Pancreas (tissue), 10 donors: ENCODE results near the gene KLHL12. TPM values are rescaled to one million over a fixed set of nuclear protein-coding genes. Genes with fewer than 3 reads are reported as not detected.

Source experiments
- ATAC-seq, 4 donors: fragments of 200-7000 bp; cut with Tn5 transposase; one replicate each; pipeline versions ENCODE4 v1.8.0 to v1.9.1; 2020; ENCODE audit warnings: mild to moderate bottlenecking in 4 of 4, moderate library complexity in 4 of 4
- DNase-seq, 6 donors: peaks; one replicate each; pipeline ENCODE4 v3.0.0-alpha.2; 2020
- FAIRE-seq: peaks from 2 replicates; lab custom pipeline; 2012; peaks lifted over from hg19 to GRCh38; lab: Jason Lieb, UNC
- H3K27ac ChIP-seq, 4 donors: fragments of 200-600 bp; sonication (generic); 1 replicate in 3 of 4; 2 replicates in 1 of 4; pipeline versions ENCODE4 v1.5.0 to v1.8.0; 2020
- H3K27me3 ChIP-seq, 4 donors: fragments of 200-600 bp; one replicate each; pipeline ENCODE4 v1.8.0; 2021
- H3K36me3 ChIP-seq, 3 donors: fragments of 200-600 bp; sonication (generic) in 1 of 3; one replicate each; pipeline versions ENCODE4 v1.5.0 to v1.8.0; 2020 to 2021
- H3K4me1 ChIP-seq, 3 donors: fragments of 200-600 bp; one replicate each; pipeline ENCODE4 v1.8.0; 2021
- H3K4me3 ChIP-seq, 4 donors: fragments of 200-600 bp; sonication (generic) in 2 of 4; one replicate each; pipeline versions ENCODE4 v1.5.0 to v1.8.0; 2020 to 2021
- H3K9me3 ChIP-seq, 4 donors: fragments of 200-600 bp; one replicate each; pipeline ENCODE4 v1.8.0; 2021
- WGBS, 2 donors: extraction: QIAGEN DNeasy Blood & Tissue Kit; methylation state at CpG; one replicate each; pipeline ENCODE4 v1.1.7; 2013; 5-methylcytosine and 5-hydroxymethylcytosine counted together
- intact Hi-C, 3 donors: fragments of 100-400 bp; cut with DNase I; formaldehyde crosslinking; loops; one replicate each; pipeline versions ENCODE4 v1.11.1 to v1.14.2; 2022
- polyA plus RNA-seq, 2 donors: library from polyadenylated mRNA; stranded (reverse); fragments of 200-250 nt; gene quantifications; one replicate each; pipeline ENCODE4 v1.2.3, GENCODE V29; 2013
- total RNA-seq, 6 donors: library from RNA; stranded (reverse); fragmentation: NEBNext Ultra II Directional in 4 of 6; extraction: Animal tissue kit (Norgen Biotek cat#: 25700) in 4 of 6; gene quantifications; one replicate each; pipeline versions ENCODE4 v1.2.1 to v1.2.4, GENCODE V29; 2021 to 2023
- TF ChIP-seq, protein P1 (sequence below), 4 donors: fragments of 200-600 bp; sonication (generic) in 3 of 4; IDR thresholded peaks; one replicate each; pipeline versions ENCODE4 v1.5.0 to v1.8.0; 2021; ENCODE audit warnings: antibody characterized with exemption in 4 of 4
- donor health status: healthy with polysubstance abuse.
- donor health status: DM: no; HTN: no; CAD: no; lungs with moderate emphysema.
- donor health status: DM: no; HTN: no; CAD: no.
- donor health status: control.
- donor health status: control.
- donor health status: Bipolar disorder and iron deficiency.
- donor health status: DM: yes; HTN: yes; CAD: no.
- donor health status: DM: no; HTN: no; CAD: no.
- donor health status: DM: no; HTN: no; CAD: no.
- donor health status: DM: yes; HTN: yes; CAD: no.

KLHL12 gene
- total and polyA plus RNA-seq, 8 donors = 8.2 to 17.8 (median 11.7) TPM

DNA sequence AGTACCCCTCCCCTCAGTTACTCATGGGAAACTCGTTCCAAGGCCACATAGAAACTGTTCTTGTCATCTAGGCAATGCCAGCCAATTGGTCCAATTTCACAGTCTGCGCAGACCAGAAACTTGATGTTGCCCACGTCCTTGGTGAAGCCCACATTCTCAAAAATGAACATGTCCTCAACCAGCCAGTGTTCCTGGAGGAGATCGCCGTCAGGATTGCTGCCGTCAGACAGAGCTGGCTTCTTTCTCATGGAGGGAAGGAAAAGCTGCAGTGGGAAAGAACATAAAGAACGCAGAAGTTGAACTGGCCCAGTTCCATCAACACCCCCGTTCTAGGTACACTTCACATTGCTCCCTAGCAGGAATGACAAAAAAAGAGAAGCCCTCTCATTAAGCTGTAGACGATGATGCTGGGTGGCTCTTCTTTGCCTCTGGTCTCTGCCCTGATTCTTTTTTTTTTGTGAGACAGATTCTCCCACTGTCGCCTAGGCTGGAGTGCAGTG, 46.0 kb downstream of the KLHL12 start:
- 64 to 67% methylated on average over 10 of the region's 10 CpGs for WGBS, 2 donors

DNA sequence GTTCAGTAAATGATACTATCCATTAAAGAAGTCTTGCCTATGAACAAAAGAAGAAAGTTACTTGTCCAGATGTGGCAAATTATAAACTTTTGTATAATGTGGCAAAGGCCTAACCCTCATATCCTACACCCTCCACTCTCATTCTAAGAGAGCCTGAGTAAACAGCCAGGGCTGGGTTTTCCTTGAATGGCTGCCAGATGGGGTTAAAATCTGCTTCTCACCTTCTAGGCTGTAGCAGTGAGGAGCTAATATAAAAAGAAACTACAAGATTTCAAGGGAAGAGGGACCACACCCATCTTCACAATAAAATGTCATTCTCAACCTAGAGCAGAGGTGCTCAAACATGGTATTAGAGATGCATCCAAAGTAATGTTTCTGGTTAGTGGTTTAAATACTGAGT, 47.0 kb downstream of the KLHL12 start:
- H3K27ac ChIP-seq = no peak overlapping the region
- H3K4me1 ChIP-seq = no peaks in the 10 kb centered on the region
- intact Hi-C loops = no loop called here
- FAIRE-seq = no peak
- DNase-seq = no peak
- H3K9me3 ChIP-seq = no peaks in the 10 kb centered on the region
- H3K27me3 ChIP-seq = no peaks in the 10 kb centered on the region
- peaks cover 0 to 8% (median 0%) of the 10 kb centered on the region in 3 donors for H3K36me3 ChIP-seq
- no peak for ATAC-seq
- TF ChIP-seq, protein P1, sequence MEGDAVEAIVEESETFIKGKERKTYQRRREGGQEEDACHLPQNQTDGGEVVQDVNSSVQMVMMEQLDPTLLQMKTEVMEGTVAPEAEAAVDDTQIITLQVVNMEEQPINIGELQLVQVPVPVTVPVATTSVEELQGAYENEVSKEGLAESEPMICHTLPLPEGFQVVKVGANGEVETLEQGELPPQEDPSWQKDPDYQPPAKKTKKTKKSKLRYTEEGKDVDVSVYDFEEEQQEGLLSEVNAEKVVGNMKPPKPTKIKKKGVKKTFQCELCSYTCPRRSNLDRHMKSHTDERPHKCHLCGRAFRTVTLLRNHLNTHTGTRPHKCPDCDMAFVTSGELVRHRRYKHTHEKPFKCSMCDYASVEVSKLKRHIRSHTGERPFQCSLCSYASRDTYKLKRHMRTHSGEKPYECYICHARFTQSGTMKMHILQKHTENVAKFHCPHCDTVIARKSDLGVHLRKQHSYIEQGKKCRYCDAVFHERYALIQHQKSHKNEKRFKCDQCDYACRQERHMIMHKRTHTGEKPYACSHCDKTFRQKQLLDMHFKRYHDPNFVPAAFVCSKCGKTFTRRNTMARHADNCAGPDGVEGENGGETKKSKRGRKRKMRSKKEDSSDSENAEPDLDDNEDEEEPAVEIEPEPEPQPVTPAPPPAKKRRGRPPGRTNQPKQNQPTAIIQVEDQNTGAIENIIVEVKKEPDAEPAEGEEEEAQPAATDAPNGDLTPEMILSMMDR (IDR thresholded peaks at IDR 0.05) = no peak
- H3K4me3 ChIP-seq = no peak overlapping the region

More for the DNA sequence above, 46.0 kb downstream of the KLHL12 start:
- ATAC-seq = no peak
- no peak overlapping the region for H3K27ac ChIP-seq
- FAIRE-seq = no peak
- no peaks in the 10 kb centered on the region for H3K4me1 ChIP-seq
- H3K4me3 ChIP-seq = no peak overlapping the region
- intact Hi-C loops = no loop called here
- H3K27me3 ChIP-seq = no peaks in the 10 kb centered on the region
- DNase-seq = no peak
- TF ChIP-seq, protein P1 (IDR thresholded peaks at IDR 0.05) = no peak
- peaks cover 0 to 8% (median 0%) of the 10 kb centered on the region in 3 donors for H3K36me3 ChIP-seq
- H3K9me3 ChIP-seq = no peaks in the 10 kb centered on the region

DNA sequence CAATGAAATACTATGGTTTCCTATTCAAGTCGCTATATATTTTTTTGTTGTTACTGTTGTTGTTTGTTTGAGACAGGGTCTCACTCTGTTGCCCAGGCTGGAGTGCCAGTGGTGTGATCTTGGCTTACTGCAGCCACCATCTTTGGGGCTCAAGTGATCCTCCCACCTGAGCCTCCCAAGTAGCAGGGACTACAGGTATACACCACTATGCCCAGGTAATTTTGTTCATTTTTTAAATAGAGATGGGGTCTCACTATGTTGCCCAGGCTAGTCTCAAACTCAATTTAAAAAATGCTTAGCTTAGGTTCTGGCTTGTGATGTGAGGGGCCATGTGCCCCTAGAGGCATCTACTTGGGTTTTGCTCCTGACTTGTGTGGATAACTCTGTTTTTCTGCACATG, 47.9 kb downstream of the KLHL12 start:
- TF ChIP-seq, protein P1 (IDR thresholded peaks at IDR 0.05) = no peak
- no peak overlapping the region for H3K27ac ChIP-seq
- DNase-seq (no peak), FAIRE-seq (no peak), ATAC-seq (no peak)
- no peaks in the 10 kb centered on the region for H3K27me3 ChIP-seq
- H3K4me1 ChIP-seq = no peaks in the 10 kb centered on the region
- intact Hi-C loops = no loop called here
- H3K9me3 ChIP-seq = no peaks in the 10 kb centered on the region
- H3K36me3 ChIP-seq = peaks cover 0 to 8% (median 0%) of the 10 kb centered on the region in 3 donors
- WGBS, 2 donors = 92 to 98% methylated on average over 1 of the region's 1 CpG
- no peak overlapping the region for H3K4me3 ChIP-seq

DNA sequence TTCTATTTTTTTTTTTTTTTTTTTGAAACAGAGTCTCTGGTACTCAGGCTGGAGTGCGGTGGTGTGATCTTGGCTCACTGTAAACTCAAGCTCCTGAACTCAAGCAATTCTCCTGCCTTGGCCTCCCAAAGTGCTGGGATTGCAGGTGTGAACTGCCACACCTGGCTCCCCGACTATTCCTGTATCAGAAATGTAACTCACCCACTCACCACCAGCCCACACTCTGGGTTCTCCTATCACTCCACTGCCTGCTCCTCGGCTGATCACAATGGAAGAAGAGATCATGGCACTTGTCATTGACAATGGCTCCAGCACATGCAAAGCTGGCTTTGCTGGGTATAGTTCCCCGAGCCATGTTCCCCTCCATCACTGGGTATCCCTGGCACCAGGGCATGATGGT, 54.0 kb downstream of the KLHL12 start:
- H3K4me3 ChIP-seq = no peak overlapping the region
- 79 to 83% methylated on average over 4 of the region's 4 CpGs for WGBS, 2 donors
- no peak for ATAC-seq
- H3K27me3 ChIP-seq = no peaks in the 10 kb centered on the region
- TF ChIP-seq, protein P1 (IDR thresholded peaks at IDR 0.05) = no peak
- no peak for DNase-seq
- no peaks in the 10 kb centered on the region for H3K9me3 ChIP-seq
- H3K36me3 ChIP-seq = no peaks in the 10 kb centered on the region
- no peaks in the 10 kb centered on the region for H3K4me1 ChIP-seq
- intact Hi-C loops = no loop called here
- no peak for FAIRE-seq
- no peak overlapping the region for H3K27ac ChIP-seq

DNA sequence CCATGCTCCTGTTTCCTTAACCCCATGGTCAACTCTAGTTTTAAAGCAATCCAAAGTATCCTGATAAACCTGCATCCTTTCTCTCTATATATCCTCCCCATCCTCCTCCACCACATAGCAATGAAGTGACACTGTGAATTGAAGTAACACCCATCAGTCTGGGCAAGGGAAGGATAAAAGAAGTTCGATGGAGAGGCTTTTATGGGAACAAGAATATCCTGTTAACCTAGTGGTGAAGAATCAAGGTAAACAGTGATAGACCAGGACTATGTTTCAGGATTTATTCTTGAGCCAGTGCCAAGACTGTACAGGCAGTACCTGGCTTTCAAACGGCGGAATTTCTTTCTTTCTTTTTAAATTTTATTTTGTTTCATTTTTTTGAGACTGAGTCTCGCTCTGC, 55.7 kb downstream of the KLHL12 start:
- H3K27me3 ChIP-seq = no peaks in the 10 kb centered on the region
- H3K4me1 ChIP-seq = no peaks in the 10 kb centered on the region
- no peaks in the 10 kb centered on the region for H3K9me3 ChIP-seq
- 52 to 61% methylated on average over 4 of the region's 4 CpGs for WGBS, 2 donors
- no peaks in the 10 kb centered on the region for H3K36me3 ChIP-seq
- TF ChIP-seq, protein P1 (IDR thresholded peaks at IDR 0.05) = no peak
- DNase-seq = no peak
- no peak for ATAC-seq
- no peak overlapping the region for H3K4me3 ChIP-seq
- FAIRE-seq = no peak
- intact Hi-C loops = no loop called here
- no peak overlapping the region for H3K27ac ChIP-seq
